Measurements from ENCODE around the gene ERG. TPM values are rescaled to one million over a fixed set of nuclear protein-coding genes. Genes with fewer than 3 reads are reported as not detected.

ERG gene
- total RNA-seq, 1 experiment from 2014 or later = 4.5 TPM

GRCh38 chr21:38494703-38495102 is 3.6 kb downstream of the ERG start:
- peak overlapping the region; percentile 79 for H3K27ac Mint-ChIP-seq
- H3K4me1 Mint-ChIP-seq = peaks cover 85% of the 10 kb centered on the region
- ATAC-seq (no peak), DNase-seq (ENCODE audit: low spot score) (no peak)
- no peak for TF ChIP-seq ZNF512 (CRISPR knock-in tag; IDR thresholded peaks at IDR 0.05; ENCODE audit: borderline replicate concordance)
- no peak for TF ChIP-seq PREB (CRISPR knock-in tag; IDR thresholded peaks at IDR 0.05; ENCODE audit: borderline replicate concordance)
- TF ChIP-seq MAX (CRISPR knock-in tag; IDR thresholded peaks at IDR 0.05) = no peak
- no peak for TF ChIP-seq ARID4B (CRISPR knock-in tag; IDR thresholded peaks at IDR 0.05; ENCODE audit: borderline replicate concordance)
- no peak for TF ChIP-seq E2F1 (CRISPR knock-in tag; IDR thresholded peaks at IDR 0.05)
- no peak for TF ChIP-seq FOXK1 (CRISPR knock-in tag; IDR thresholded peaks at IDR 0.05)
- TF ChIP-seq TCF7 (CRISPR knock-in tag; IDR thresholded peaks at IDR 0.05; ENCODE audit: low read depth) = no peak
- TF ChIP-seq PRDM15 (CRISPR knock-in tag; IDR thresholded peaks at IDR 0.05) = no peak
- no peak for TF ChIP-seq ESRRA (CRISPR knock-in tag; IDR thresholded peaks at IDR 0.05; ENCODE audit: borderline replicate concordance)
- no peak for TF ChIP-seq ELF4 (CRISPR knock-in tag; IDR thresholded peaks at IDR 0.05; ENCODE audit: low read depth)
- TF ChIP-seq AR (CRISPR knock-in tag; IDR thresholded peaks at IDR 0.05) = no peak
- TF ChIP-seq KAT7 (CRISPR knock-in tag; IDR thresholded peaks at IDR 0.05; ENCODE audit: borderline replicate concordance) = no peak
- TF ChIP-seq ZMAT4 (CRISPR knock-in tag; IDR thresholded peaks at IDR 0.05) = no peak
- no peak for TF ChIP-seq FOXP1 (CRISPR knock-in tag; IDR thresholded peaks at IDR 0.05; ENCODE audit: borderline replicate concordance)
- no peak for TF ChIP-seq USF2 (CRISPR knock-in tag; IDR thresholded peaks at IDR 0.05)
- TF ChIP-seq ZNF671 (CRISPR knock-in tag; IDR thresholded peaks at IDR 0.05) = no peak
- TF ChIP-seq ATF2 (CRISPR knock-in tag; IDR thresholded peaks at IDR 0.05; ENCODE audit: borderline replicate concordance, low read depth) = no peak
- TF ChIP-seq NFATC4 (CRISPR knock-in tag; IDR thresholded peaks at IDR 0.05) = no peak
- no peaks in the 10 kb centered on the region for H3K27me3 Mint-ChIP-seq (ENCODE audit: low read depth)
- no peaks in the 10 kb centered on the region for H3K36me3 Mint-ChIP-seq
- H3K9me3 Mint-ChIP-seq = no peaks in the 10 kb centered on the region
- POLR2A ChIA-PET = no interaction called here
- CTCF ChIA-PET = no interaction called here
- H3K4me3 Mint-ChIP-seq = no peak overlapping the region

Measured in WTC11 (cell line).